ENCODE data around the gene P4HTM. TPM values are rescaled to one million over a fixed set of nuclear protein-coding genes. Genes with fewer than 3 reads are reported as not detected.

Gene P4HTM
- total RNA-seq, 1 donor from 2014 or later: 25.0 TPM

- FAIRE-seq: no peak
- Histone ChIP-seq H3K4me1 (ENCODE audit: insufficient read depth, low read length) (no peaks in the 10 kb centered on the region), H3K9ac (ENCODE audit: low read length) (no peak overlapping the region), H3K36me3 (ENCODE audit: insufficient read depth, low read length) (peaks cover 12% of the 10 kb centered on the region), H3K27ac (ENCODE audit: low read depth, low read length) (no peak overlapping the region), H3K27me3 (ENCODE audit: insufficient read depth, low read length) (no peaks in the 10 kb centered on the region), H3K9me3 (ENCODE audit: insufficient read depth, low read depth, low read length) (no peaks in the 10 kb centered on the region), H2AFZ (ENCODE audit: low read depth, low read length) (no peak overlapping the region), H4K20me1 (ENCODE audit: insufficient read depth, low read length) (peaks cover 26% of the 10 kb centered on the region), H3K4me3 (ENCODE audit: insufficient read depth, low read depth, low read length) (no peak overlapping the region), H3K79me2 (ENCODE audit: insufficient read depth, low read length) (peaks cover 22% of the 10 kb centered on the region), H3K4me2 (ENCODE audit: low read length) (no peak overlapping the region)
- TF ChIP-seq CTCF (IDR thresholded peaks at IDR 0.05; ENCODE audit: insufficient read depth, low read depth, low read length) (no peak), EZH2 (IDR thresholded peaks at IDR 0.05; ENCODE audit: insufficient read depth, low read length) (no peak)
- peaks cover 3% of the 10 kb centered on the region for H3K36me3 Mint-ChIP-seq (ENCODE audit: low read depth, unreplicated experiment)
- H3K27ac Mint-ChIP-seq (ENCODE audit: unreplicated experiment): no peak overlapping the region
- H3K4me3 Mint-ChIP-seq (ENCODE audit: unreplicated experiment): no peak overlapping the region
- peaks cover 4% of the 10 kb centered on the region for H3K4me1 Mint-ChIP-seq (ENCODE audit: low read depth, unreplicated experiment)
- DNase-seq (ENCODE audit: low read depth): no peak
- no peaks in the 10 kb centered on the region for H3K9me3 Mint-ChIP-seq (ENCODE audit: unreplicated experiment)
- H3K27me3 Mint-ChIP-seq (ENCODE audit: low read depth, unreplicated experiment): no peaks in the 10 kb centered on the region
These were observed 29.1 kb upstream of the P4HTM start for GRCh38 chr3:48960841-48961413.

- Histone ChIP-seq H3K9me3 (ENCODE audit: insufficient read depth, low read depth, low read length) (no peaks in the 10 kb centered on the region), H4K20me1 (ENCODE audit: insufficient read depth, low read length) (peaks cover 29% of the 10 kb centered on the region), H3K36me3 (ENCODE audit: insufficient read depth, low read length) (peaks cover 22% of the 10 kb centered on the region), H3K4me3 (ENCODE audit: insufficient read depth, low read depth, low read length) (no peak overlapping the region), H3K4me2 (ENCODE audit: low read length) (no peak overlapping the region), H3K27ac (ENCODE audit: low read depth, low read length) (no peak overlapping the region), H3K79me2 (ENCODE audit: insufficient read depth, low read length) (peaks cover 15% of the 10 kb centered on the region), H3K27me3 (ENCODE audit: insufficient read depth, low read length) (no peaks in the 10 kb centered on the region), H3K9ac (ENCODE audit: low read length) (no peak overlapping the region), H2AFZ (ENCODE audit: low read depth, low read length) (no peak overlapping the region), H3K4me1 (ENCODE audit: insufficient read depth, low read length) (no peaks in the 10 kb centered on the region)
- FAIRE-seq (no peak), DNase-seq (ENCODE audit: low read depth) (no peak)
- H3K4me1 Mint-ChIP-seq (ENCODE audit: low read depth, unreplicated experiment): peaks cover 11% of the 10 kb centered on the region
- H3K4me3 Mint-ChIP-seq (ENCODE audit: unreplicated experiment): no peak overlapping the region
- H3K27ac Mint-ChIP-seq (ENCODE audit: unreplicated experiment): no peak overlapping the region
- no peak for TF ChIP-seq EZH2 (IDR thresholded peaks at IDR 0.05; ENCODE audit: insufficient read depth, low read length)
- no peak for TF ChIP-seq CTCF (IDR thresholded peaks at IDR 0.05; ENCODE audit: insufficient read depth, low read depth, low read length)
- H3K27me3 Mint-ChIP-seq (ENCODE audit: low read depth, unreplicated experiment): no peaks in the 10 kb centered on the region
- no peaks in the 10 kb centered on the region for H3K9me3 Mint-ChIP-seq (ENCODE audit: unreplicated experiment)
- H3K36me3 Mint-ChIP-seq (ENCODE audit: low read depth, unreplicated experiment): peaks cover 3% of the 10 kb centered on the region
These were observed 27.7 kb upstream of the P4HTM start for GRCh38 chr3:48962340-48962739.

- Histone ChIP-seq H3K4me3 (ENCODE audit: insufficient read depth, low read depth, low read length) (no peak overlapping the region), H3K4me2 (ENCODE audit: low read length) (no peak overlapping the region), H3K4me1 (ENCODE audit: insufficient read depth, low read length) (no peaks in the 10 kb centered on the region), H3K36me3 (ENCODE audit: insufficient read depth, low read length) (peaks cover 28% of the 10 kb centered on the region), H4K20me1 (ENCODE audit: insufficient read depth, low read length) (peaks cover 28% of the 10 kb centered on the region), H2AFZ (ENCODE audit: low read depth, low read length) (no peak overlapping the region), H3K27me3 (ENCODE audit: insufficient read depth, low read length) (no peaks in the 10 kb centered on the region), H3K79me2 (ENCODE audit: insufficient read depth, low read length) (peaks cover 11% of the 10 kb centered on the region), H3K27ac (ENCODE audit: low read depth, low read length) (no peak overlapping the region), H3K9me3 (ENCODE audit: insufficient read depth, low read depth, low read length) (no peaks in the 10 kb centered on the region), H3K9ac (ENCODE audit: low read length) (no peak overlapping the region)
- FAIRE-seq (no peak), DNase-seq (ENCODE audit: low read depth) (no peak)
- H3K9me3 Mint-ChIP-seq (ENCODE audit: unreplicated experiment): no peaks in the 10 kb centered on the region
- TF ChIP-seq CTCF (IDR thresholded peaks at IDR 0.05; ENCODE audit: insufficient read depth, low read depth, low read length) (no peak), EZH2 (IDR thresholded peaks at IDR 0.05; ENCODE audit: insufficient read depth, low read length) (no peak)
- H3K4me3 Mint-ChIP-seq (ENCODE audit: unreplicated experiment): no peak overlapping the region
- no peaks in the 10 kb centered on the region for H3K27me3 Mint-ChIP-seq (ENCODE audit: low read depth, unreplicated experiment)
- H3K36me3 Mint-ChIP-seq (ENCODE audit: low read depth, unreplicated experiment): peaks cover 5% of the 10 kb centered on the region
- H3K4me1 Mint-ChIP-seq (ENCODE audit: low read depth, unreplicated experiment): peaks cover 9% of the 10 kb centered on the region
- H3K27ac Mint-ChIP-seq (ENCODE audit: unreplicated experiment): no peak overlapping the region
These were observed 27.1 kb upstream of the P4HTM start for GRCh38 chr3:48962939-48963338.
